Fibroblast of villous mesenchyme (primary cell): ENCODE results near the gene CERCAM. TPM values are rescaled to one million over a fixed set of nuclear protein-coding genes. Genes with fewer than 3 reads are reported as not detected.

ENCODE experiments used
- DNase-seq: peaks from one replicate; pipeline ENCODE4 v3.0.0-alpha.2; 2010; ENCODE audit warnings: low read depth
- H3K4me3 ChIP-seq: 2 replicates; pipeline ENCODE4 v1.5.1; 2011; ENCODE audit warnings: low read depth, mild to moderate bottlenecking, low read length
- total RNA-seq: library from RNA; depleted of rRNA; stranded (reverse); fragments of >200 nt; gene quantifications from 2 replicates; pipeline ENCODE4 v1.2.3, GENCODE V29; 2012
- TF ChIP-seq, protein P1 (sequence below): IDR thresholded peaks from 2 replicates; pipeline ENCODE4 v1.5.1; 2012; ENCODE audit warnings: low read depth, mild to moderate bottlenecking, low read length; ENCODE audit not compliant: insufficient read depth

Gene CERCAM
- total RNA-seq, 1 donor: 86.8 TPM

DNA sequence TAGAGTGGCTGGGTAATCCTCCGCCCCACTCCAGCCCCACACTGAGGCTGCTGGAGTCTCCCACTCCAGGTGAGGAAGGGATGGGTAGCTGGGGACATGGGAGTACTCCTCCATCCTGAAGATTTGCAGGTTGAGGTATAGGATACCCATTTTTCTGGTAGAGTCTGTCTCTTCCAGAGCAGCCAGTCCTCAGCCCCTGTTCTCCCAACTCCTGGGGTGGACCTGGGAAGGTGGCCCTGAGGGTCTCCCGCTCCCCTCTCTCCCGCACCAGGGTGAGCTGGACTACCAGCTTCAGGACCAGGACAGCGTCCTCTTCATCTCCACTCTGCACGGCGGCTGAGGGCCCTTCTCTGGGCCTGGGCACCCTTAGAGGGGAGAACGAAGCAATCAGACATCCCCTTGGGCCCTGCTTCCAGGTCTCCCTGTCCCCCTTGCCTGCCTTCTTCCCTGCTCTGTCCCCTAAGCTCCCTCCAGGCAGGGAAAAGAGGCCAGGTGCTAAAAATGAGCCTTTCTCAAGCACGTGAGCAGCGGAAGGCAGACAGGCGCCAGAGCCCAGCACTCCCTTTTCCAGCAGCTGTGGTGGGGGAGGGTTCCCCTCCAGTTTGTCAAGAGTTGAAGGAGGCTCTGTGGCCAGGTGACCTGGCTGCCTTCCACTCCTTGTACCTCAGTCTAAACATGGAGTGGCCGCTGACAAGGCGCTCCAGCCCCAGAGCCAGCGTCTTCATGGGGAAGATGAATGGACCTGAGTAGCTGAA, 31.1 kb upstream of the CERCAM start:
- TF ChIP-seq, protein P1, sequence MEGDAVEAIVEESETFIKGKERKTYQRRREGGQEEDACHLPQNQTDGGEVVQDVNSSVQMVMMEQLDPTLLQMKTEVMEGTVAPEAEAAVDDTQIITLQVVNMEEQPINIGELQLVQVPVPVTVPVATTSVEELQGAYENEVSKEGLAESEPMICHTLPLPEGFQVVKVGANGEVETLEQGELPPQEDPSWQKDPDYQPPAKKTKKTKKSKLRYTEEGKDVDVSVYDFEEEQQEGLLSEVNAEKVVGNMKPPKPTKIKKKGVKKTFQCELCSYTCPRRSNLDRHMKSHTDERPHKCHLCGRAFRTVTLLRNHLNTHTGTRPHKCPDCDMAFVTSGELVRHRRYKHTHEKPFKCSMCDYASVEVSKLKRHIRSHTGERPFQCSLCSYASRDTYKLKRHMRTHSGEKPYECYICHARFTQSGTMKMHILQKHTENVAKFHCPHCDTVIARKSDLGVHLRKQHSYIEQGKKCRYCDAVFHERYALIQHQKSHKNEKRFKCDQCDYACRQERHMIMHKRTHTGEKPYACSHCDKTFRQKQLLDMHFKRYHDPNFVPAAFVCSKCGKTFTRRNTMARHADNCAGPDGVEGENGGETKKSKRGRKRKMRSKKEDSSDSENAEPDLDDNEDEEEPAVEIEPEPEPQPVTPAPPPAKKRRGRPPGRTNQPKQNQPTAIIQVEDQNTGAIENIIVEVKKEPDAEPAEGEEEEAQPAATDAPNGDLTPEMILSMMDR: no peak
- DNase-seq: no peak
- H3K4me3 ChIP-seq: no peak overlapping the region

DNA sequence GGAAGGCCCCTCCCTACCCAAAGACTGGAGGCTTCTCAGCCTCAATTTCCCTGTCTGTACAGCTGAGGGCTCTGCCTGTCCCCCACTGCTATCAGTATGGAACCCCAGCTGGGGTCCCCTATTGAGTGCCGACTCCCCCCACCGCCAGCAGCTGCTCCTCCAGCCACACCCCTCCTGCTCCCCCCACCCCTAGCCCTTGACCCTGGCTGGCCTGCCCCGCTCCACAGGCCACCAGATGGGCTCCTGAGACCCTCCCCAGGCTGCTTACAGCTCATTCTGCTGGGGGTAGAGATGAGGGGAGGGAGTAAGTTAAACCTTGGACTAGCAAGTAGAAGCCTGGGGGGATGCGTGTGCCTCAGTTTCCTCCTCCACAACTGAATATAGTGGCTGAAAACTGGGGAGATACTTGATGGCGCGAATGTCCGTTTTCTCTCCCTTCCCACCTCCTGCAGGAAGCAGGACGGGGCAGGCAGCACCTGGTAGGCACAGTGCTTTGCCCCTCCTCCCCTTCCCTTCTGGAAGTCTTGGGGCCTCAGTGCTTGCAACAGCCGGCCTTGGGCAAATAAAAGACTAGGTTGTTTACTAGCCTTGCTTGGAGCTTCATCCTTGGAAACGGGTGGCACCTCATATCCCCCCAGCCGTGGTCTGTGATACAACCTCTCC, 30.4 kb upstream of the CERCAM start:
- H3K4me3 ChIP-seq: no peak overlapping the region
- DNase-seq: no peak
- TF ChIP-seq, protein P1: no peak

DNA sequence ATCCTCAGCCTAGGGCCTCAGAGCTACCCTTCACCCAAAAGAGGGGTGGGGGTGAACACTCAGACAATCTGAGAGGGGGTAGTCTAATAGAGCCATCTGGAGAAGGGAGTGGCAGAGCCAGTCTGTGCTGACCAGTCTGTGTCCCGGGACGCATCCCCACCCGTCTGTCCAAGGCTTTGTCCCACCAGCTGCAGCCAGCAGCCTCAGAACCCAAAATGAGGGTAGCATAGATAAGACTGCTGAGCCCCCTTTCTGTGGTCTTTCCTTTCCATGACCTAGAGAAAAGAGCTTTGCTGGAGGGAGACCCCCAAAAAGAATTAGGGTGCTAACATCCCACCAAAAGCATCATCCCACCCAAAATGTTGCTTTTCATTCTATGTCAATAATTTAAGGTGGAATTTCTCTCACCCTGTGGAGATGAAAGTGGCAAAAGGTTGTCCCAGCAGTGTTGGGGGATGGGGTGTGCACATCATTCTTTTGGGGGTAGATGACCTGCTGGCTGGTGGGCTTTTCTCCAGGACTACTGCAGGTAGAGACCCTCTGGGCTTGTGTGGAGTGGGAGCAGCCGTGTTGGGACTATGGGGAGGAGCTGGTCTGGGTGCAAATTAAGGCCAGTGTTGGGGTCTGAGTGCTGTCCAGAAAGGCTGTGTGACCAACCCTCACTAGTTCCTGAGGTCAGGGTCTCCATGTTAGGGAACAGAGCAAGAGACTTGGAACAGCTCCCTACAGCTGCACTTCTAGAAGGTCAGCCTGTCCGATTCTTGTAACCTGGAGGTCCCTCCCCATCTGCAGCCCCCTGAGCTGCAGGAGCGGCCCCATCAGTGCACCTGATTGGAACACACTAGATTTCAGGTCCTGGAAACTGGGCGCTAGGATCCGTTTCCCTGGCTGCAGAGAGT, 29.6 kb upstream of the CERCAM start:
- TF ChIP-seq, protein P1: no peak
- no peak overlapping the region for H3K4me3 ChIP-seq
- no peak for DNase-seq

DNA sequence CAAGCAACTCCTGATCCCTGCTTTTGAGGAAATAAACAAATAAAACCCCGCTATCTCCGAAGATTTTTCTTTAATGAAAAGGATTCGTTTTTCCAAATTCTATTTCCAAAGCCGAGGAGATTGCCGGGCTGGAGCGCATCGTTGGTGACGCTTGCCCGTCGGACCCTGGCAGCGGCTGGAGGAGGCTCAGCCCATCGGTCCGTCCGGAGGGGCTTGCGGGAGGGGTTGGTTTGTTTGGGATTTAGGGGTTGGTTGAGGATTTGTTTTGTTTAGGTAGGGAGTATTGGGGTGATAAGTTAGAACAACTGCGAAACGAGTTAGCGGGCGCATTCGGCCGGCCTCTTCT, 28.7 kb upstream of the CERCAM start:
- TF ChIP-seq, protein P1: no peak
- H3K4me3 ChIP-seq: no peak overlapping the region
- DNase-seq: no peak

DNA sequence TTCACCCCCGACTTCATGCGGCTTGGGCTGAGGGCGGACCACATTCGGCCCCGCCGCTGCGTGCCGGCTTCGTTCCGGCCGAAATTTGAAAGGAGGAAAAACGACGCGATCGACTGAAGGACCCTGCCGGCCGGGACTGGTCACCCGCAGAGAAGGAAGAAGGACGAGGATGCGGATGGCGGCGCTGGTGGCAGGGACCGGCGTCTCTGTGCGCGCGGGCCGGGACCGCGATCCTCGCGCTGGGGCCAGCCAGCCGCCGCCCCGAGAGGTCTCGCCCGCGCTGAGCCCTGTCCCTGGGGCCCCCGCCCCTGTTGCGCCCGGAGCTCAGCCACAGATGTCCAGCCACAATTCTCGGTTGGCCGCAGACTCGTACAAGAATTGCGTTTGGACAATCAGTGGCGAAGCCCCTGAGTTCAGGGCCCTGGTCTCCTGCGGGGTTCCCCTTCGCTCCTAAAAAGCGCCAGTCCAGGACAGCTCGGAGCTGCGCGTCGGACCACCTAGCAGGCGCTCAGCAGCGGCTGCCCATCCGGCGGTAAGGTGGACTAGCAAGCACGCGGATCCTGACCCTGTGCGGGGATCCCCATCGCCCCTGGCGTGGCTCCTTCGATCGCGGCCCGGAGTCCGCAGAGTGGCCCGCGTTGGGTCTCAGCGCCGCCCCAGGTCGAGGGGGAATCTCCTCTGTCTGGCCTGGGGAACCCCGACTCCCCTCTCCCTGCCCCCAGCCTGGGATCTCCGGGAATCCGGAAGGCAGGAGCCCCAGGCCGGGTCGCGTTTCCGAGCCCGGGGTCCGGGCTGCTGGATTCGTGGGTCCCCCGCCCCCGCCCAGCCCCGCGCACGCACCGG, 28.1 kb upstream of the CERCAM start:
- DNase-seq: no peak
- TF ChIP-seq, protein P1: no peak
- H3K4me3 ChIP-seq: no peak overlapping the region

DNA sequence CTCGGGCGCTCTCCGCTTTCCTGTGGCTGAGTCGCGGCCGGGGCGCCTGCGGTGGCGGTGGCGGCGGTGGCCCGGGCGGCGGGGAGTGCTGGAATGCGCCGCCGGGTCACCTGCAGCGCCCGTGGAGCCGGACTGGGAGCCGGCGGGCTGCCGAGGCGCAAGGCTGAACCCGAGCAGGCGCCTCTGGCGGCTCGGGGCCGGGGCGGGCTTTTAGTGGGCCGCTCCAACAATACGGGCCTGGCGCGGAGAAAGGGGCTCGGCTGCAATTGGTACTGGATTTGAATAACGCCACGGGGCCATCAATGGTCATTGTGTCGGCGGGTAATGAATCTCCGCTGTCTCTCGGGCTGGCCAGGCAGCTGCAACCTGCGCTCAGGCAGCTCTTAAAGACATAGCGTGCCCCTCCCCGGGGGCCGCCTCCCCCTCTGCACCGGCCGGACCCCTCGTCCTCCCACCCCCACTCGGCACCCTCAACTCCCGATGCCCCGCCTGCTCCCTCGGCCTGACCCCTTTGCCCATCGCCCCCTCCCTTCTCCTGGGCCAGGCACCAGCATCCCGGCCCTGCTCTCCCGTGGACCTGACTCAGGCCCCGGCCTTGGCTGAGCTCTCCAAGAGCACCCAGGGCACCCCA, 27.4 kb upstream of the CERCAM start:
- no peak overlapping the region for H3K4me3 ChIP-seq
- no peak for DNase-seq
- TF ChIP-seq, protein P1: no peak
